Choroid plexus epithelial cell (primary cell): ENCODE results near the gene NR2F2.

Experiments used
- DNase-seq: peaks from one replicate; pipeline ENCODE4 v3.0.0-alpha.2; 2010; ENCODE audit warnings: low read depth
- H3K4me3 ChIP-seq: 2 replicates; pipeline ENCODE4 v1.5.1; 2011; ENCODE audit warnings: low read depth, mild to moderate bottlenecking, control low read depth, low read length, moderate library complexity
- TF ChIP-seq, protein P1 (sequence below): conservative IDR thresholded peaks from 2 replicates; pipeline ENCODE4 v1.5.1; 2011; ENCODE audit warnings: low read depth, mild to moderate bottlenecking, control low read depth, inconsistent platforms, low read length, moderate library complexity

Gene NR2F2

DNA sequence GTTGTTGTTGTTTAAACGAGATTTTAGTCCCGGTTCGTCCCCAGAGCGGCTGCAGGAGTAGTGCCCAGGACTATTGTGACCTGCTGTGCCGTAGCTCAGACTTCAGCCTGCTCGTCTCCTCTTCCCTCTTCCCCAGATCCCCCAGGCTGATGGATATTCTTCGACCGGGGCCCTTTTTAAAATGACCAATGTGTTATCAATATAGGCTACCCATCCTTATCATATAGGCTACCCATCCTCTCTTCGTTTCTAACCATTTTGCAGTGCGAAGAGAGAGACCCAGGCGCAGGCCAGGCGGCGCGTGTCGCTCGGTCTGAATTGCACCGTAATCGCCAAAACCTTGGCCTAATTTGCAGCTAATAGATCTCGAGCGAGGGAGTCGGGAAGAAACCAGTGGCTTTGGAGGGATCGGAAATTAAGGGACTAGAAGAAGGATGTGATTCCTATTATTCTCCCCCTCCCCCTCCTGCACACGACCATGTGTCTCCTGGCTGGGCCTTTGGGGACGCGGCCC is 23.0 kb downstream of the NR2F2 start:
- no peak for DNase-seq
- peak overlapping the region; percentile 69 for H3K4me3 ChIP-seq
- TF ChIP-seq, protein P1, sequence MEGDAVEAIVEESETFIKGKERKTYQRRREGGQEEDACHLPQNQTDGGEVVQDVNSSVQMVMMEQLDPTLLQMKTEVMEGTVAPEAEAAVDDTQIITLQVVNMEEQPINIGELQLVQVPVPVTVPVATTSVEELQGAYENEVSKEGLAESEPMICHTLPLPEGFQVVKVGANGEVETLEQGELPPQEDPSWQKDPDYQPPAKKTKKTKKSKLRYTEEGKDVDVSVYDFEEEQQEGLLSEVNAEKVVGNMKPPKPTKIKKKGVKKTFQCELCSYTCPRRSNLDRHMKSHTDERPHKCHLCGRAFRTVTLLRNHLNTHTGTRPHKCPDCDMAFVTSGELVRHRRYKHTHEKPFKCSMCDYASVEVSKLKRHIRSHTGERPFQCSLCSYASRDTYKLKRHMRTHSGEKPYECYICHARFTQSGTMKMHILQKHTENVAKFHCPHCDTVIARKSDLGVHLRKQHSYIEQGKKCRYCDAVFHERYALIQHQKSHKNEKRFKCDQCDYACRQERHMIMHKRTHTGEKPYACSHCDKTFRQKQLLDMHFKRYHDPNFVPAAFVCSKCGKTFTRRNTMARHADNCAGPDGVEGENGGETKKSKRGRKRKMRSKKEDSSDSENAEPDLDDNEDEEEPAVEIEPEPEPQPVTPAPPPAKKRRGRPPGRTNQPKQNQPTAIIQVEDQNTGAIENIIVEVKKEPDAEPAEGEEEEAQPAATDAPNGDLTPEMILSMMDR: no peak

DNA sequence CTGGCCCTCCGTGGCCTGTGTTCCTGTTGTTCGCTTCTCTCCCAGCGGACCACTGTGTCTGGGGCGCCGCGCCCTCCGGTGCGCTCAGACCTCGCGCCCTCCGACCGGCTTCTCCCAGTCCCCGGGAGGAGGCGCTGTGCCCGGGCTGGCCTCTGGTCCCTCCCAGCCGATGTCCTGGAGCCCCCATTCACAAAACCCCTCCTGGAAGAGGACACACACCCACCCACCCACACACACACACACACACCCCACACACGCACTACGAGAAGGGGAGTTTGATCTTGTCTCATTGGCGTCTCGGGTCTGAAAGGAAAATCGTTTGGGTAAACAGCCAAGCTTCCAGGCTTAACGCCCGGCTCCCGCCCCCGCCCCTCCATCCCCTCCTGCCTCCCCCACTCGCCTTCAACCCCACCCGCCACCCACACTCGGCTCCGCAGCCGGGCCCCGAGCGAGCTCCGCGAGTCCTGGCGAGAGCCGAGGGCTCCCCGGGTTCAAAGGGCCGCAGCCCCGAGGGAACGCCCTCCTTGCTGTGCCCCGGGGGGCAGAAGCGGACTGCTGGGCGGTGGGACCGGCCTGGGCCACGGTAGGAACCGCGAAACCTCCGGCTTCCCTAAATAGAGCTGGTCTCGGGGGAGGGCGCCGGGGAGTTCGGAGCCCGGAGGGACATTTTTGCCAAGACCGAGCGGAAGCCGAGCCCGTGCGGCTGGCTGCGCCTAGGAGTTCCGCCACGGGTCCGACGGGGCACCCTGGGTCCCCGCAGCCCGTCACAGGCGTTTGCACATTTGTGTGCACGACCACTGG is 23.6 kb downstream of the NR2F2 start:
- TF ChIP-seq, protein P1: peak; percentile 84
- H3K4me3 ChIP-seq: peak overlapping the region; percentile 69
- peak; percentile 79 for DNase-seq

DNA sequence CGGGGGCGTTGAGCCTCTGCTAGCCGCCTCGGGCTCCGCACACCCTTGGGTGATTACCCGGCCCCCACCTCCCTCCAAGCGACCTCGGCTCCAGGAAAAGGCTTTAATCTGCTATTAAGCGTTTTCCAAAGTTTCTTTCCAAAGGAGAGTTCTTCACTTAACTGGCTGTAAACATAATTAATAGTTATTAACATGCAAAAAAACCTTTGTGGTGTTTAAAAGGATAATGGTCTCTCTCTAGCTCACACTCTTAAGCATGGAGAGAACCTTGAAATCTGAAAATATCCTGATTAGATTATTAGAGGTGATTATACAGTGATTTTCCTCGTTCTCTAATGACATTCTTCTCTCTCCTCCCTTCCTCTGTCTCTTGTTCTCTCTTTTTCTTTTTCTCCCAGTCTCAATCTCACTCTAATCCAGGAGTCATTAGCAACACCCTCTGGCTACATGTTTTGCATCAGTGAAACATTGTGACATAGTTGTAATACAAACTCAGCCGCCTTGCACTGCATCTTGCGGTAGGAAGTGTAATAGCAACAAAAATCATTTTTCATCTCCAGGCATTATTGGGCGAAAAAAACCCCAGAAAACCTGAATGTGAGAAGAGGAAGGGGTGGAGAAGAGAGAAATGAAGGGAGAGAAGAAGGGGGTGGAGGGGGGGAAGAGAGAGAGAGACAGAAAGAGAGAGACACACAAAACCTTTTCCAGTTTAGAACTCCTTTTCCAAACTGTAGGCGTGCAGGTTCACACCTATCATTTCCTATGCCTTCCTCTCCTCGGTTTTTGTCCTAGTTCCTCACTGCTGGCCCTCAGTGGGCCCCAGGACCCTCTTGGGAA is 24.4 kb downstream of the NR2F2 start:
- TF ChIP-seq, protein P1: peak; percentile 60
- H3K4me3 ChIP-seq: peak overlapping the region; percentile 69
- DNase-seq: peak; percentile 95

DNA sequence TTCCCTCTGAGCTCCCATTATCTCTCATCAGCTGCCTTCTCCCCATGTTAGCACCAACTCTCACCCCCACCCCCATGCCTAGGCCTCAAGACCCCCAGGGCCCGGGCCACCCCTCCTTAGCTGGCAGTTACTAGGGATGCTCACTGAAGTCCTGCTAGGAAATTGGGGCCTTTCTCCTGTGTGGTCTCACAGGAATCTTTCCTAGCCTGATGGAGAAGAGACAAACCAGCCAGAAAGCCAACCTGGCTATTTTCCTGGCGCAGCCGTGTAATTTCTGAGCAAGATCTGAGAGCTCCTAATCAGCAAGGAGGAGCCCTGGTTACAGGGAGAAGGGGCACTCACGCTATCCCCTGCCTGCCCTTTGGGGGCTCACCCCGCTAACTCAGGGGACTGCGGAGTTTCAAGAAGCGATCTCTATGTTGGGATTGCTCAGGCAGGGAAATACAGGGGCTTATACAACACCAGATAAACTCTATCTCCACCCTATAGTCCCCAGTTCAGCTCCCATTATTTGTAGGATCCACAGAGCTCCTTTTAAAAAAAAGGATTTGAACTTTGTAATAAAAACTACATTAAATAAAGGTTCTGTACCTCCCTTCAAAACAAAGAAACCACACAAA is 25.2 kb downstream of the NR2F2 start:
- no peak overlapping the region for H3K4me3 ChIP-seq
- TF ChIP-seq, protein P1: no peak
- no peak for DNase-seq

DNA sequence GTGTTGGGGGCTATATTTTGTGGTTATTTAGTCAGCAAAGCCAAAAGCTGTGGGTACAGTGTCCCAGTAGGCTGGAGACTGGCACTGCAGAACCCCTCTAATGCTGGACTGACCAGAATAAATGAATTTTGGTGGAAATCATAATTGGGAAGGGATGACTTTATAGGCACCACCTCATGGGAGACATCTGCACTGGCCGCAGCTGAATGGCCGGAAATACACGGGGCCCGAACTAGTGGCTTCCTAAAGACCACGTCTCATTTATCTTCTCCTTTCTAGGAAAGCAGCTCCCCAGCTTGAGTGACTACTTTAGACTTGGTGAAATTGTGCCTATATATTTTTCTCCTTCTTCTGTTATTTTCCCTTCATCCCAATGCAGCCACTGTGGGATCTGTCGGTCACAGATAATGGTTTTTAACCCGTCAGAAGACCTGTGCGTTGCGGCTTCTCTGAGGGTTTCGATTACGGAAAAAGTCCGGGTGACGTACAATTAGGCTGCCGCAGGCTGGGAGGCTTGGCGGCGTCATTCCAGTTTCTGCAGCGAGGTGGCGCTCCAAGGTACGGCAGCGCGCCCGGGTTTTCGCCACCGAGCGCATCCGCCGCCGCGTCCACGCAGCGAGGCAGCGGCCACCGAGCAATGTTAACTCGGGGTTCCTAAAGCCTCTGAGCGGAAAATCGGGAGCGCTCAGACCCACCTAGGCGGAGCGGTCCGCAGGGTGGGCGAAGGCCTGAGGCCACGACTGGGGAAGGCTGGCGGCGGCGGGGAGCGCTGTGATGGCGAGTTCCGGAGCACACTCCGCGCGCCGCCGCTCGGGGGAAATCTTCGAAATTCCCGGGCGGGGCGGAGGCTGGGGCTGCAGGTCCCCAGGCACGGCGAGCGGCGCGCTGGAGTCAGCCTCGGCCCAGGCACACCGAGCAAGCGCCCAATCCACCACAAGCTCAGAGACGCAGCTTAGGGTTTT is 26.3 kb downstream of the NR2F2 start:
- H3K4me3 ChIP-seq: peak overlapping the region; percentile 80
- TF ChIP-seq, protein P1: peak; percentile 81
- peak; percentile 89 for DNase-seq
